Suprapubic skin (tissue), 4 donors: ENCODE results near the gene OSCP1.

Source experiments
- EP300 ChIP-seq: sonication (generic); formaldehyde crosslinking; IDR thresholded peaks from one replicate; pipeline ENCODE4 v1.6.1; 2017; ENCODE audit warnings: antibody characterized with exemption
- POLR2A ChIP-seq, 2 donors: fragments of 450-650 bp; IDR thresholded peaks; one replicate each; pipeline ENCODE4 v1.6.1; 2017; ENCODE audit warnings: antibody characterized with exemption in 2 of 2, mild to moderate bottlenecking in 2 of 2, moderate library complexity in 2 of 2
- POLR2AphosphoS5 ChIP-seq, 3 donors: sonication (generic); formaldehyde crosslinking; IDR thresholded peaks; one replicate each; pipeline ENCODE4 v1.6.1; 2017; ENCODE audit warnings: antibody characterized with exemption in 3 of 3
- TF ChIP-seq, protein P1 (sequence below), 2 donors: fragments of 200-600 bp in 1 of 2; fragments of 450-650 bp in 1 of 2; sonication (generic) in 1 of 2; IDR thresholded peaks; one replicate each; pipeline ENCODE4 v1.5.1; 2016 to 2019; ENCODE audit warnings: antibody characterized with exemption in 2 of 2, mild to moderate bottlenecking in 1 of 2, moderate library complexity in 1 of 2

DNA sequence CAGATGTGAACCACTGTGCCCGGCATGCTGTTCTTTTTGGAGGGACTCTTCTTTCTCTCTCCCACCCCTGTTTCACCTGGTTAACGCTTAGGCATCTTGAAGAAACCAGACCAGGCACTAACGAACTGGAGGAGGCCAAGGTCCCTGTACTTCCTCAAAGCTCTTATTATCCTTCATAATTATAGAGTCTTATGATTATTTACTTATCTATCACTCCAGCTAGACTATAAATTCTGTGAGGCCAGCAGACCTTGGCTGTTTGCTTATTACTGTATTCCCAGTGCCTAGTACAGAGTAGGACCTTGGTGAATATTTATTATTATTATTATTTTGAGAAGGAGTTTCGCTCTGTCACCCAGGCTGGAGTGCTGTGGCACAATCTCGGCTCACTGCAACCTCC lies 26.7 kb upstream of the OSCP1 start:
- TF ChIP-seq, protein P1, sequence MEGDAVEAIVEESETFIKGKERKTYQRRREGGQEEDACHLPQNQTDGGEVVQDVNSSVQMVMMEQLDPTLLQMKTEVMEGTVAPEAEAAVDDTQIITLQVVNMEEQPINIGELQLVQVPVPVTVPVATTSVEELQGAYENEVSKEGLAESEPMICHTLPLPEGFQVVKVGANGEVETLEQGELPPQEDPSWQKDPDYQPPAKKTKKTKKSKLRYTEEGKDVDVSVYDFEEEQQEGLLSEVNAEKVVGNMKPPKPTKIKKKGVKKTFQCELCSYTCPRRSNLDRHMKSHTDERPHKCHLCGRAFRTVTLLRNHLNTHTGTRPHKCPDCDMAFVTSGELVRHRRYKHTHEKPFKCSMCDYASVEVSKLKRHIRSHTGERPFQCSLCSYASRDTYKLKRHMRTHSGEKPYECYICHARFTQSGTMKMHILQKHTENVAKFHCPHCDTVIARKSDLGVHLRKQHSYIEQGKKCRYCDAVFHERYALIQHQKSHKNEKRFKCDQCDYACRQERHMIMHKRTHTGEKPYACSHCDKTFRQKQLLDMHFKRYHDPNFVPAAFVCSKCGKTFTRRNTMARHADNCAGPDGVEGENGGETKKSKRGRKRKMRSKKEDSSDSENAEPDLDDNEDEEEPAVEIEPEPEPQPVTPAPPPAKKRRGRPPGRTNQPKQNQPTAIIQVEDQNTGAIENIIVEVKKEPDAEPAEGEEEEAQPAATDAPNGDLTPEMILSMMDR (IDR thresholded peaks at IDR 0.05), result no peak
- TF ChIP-seq EP300, result no peak
- TF ChIP-seq POLR2AphosphoS5 (IDR thresholded peaks at IDR 0.05), result no peak
- TF ChIP-seq POLR2A (IDR thresholded peaks at IDR 0.05), result no peak
